ENCODE results near the gene FCRL1. TPM values are rescaled to one million over a fixed set of nuclear protein-coding genes. Genes with fewer than 3 reads are reported as not detected.

The FCRL1 gene, protein sequence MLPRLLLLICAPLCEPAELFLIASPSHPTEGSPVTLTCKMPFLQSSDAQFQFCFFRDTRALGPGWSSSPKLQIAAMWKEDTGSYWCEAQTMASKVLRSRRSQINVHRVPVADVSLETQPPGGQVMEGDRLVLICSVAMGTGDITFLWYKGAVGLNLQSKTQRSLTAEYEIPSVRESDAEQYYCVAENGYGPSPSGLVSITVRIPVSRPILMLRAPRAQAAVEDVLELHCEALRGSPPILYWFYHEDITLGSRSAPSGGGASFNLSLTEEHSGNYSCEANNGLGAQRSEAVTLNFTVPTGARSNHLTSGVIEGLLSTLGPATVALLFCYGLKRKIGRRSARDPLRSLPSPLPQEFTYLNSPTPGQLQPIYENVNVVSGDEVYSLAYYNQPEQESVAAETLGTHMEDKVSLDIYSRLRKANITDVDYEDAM
- not detected for total RNA-seq
- polyA plus RNA-seq (2013, experiment 1 of 2): not detected
- not detected for polyA plus RNA-seq (2013, experiment 2 of 2)
- long read RNA-seq, experiment 1: 0 reads
- long read RNA-seq, experiment 2: 0 reads
- long read RNA-seq, experiment 3: 0 reads
- long read RNA-seq, experiment 4: 0 reads

DNA sequence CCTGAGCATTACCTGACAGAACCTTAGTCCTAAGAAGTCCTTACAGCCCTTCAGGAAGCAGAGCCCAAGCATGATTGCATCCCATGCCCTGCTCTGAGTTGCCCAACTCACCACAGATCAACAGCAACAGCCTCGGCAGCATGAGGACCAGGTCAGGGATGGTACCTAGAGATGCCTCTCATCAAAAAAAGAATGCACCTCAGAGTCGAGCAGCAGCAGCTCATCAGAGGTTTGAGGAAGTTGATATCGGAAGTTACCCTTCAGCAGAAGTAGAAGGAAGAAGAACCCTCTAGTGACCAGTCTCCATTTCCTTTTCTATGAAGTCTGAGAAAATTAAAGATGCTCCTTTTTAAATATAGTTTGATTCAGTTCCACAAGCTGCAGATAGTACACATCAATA lies at the start of gene FCRL1:
TSS of gene FCRL1 (minus strand) at position 225 of the 400 bp plus-strand sequence. CDS start at position 142, 83 bp downstream.
- no peak for DNase-seq
- TF ChIP-seq, protein P1, sequence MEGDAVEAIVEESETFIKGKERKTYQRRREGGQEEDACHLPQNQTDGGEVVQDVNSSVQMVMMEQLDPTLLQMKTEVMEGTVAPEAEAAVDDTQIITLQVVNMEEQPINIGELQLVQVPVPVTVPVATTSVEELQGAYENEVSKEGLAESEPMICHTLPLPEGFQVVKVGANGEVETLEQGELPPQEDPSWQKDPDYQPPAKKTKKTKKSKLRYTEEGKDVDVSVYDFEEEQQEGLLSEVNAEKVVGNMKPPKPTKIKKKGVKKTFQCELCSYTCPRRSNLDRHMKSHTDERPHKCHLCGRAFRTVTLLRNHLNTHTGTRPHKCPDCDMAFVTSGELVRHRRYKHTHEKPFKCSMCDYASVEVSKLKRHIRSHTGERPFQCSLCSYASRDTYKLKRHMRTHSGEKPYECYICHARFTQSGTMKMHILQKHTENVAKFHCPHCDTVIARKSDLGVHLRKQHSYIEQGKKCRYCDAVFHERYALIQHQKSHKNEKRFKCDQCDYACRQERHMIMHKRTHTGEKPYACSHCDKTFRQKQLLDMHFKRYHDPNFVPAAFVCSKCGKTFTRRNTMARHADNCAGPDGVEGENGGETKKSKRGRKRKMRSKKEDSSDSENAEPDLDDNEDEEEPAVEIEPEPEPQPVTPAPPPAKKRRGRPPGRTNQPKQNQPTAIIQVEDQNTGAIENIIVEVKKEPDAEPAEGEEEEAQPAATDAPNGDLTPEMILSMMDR (conservative IDR thresholded peaks at IDR 0.05): no peak
- no peak within 1 kb of the TSS for H3K4me3 ChIP-seq (ENCODE audit: low read length)
- no peaks in the 10 kb centered on the region for H3K36me3 Mint-ChIP-seq (ENCODE audit: low read depth)
- H3K27ac Mint-ChIP-seq: no peak within 1 kb of the TSS
- H3K27me3 Mint-ChIP-seq (ENCODE audit: insufficient read depth): no peaks in the 10 kb centered on the region
- no peaks in the 10 kb centered on the region for H3K4me1 Mint-ChIP-seq
- H3K9me3 ChIP-seq (ENCODE audit: control insufficient read depth, low read length): no peaks in the 10 kb centered on the region
- no peaks in the 10 kb centered on the region for H3K4me1 ChIP-seq (ENCODE audit: control insufficient read depth, insufficient read depth, low read length)
- H3K4me3 Mint-ChIP-seq: no peak within 1 kb of the TSS
- no peaks in the 10 kb centered on the region for H3K36me3 ChIP-seq (ENCODE audit: control insufficient read depth, insufficient read depth, low read length)
- H3K27me3 ChIP-seq (ENCODE audit: control insufficient read depth, insufficient read depth, low read length, poor library complexity, severe bottlenecking): no peaks in the 10 kb centered on the region
- no peak within 1 kb of the TSS for H3K9ac ChIP-seq (ENCODE audit: extremely low read depth, low read length, poor library complexity, severe bottlenecking)
- H3K9me3 Mint-ChIP-seq: no peaks in the 10 kb centered on the region
- 84 to 93% methylated on average over 2 to 3 of the region's 3 CpGs for WGBS, 2 experiments (ENCODE audit: insufficient coverage in 1 of 2, insufficient read length in 1 of 2)
- H3K27ac ChIP-seq (ENCODE audit: low read depth, low read length): no peak within 1 kb of the TSS

DNA sequence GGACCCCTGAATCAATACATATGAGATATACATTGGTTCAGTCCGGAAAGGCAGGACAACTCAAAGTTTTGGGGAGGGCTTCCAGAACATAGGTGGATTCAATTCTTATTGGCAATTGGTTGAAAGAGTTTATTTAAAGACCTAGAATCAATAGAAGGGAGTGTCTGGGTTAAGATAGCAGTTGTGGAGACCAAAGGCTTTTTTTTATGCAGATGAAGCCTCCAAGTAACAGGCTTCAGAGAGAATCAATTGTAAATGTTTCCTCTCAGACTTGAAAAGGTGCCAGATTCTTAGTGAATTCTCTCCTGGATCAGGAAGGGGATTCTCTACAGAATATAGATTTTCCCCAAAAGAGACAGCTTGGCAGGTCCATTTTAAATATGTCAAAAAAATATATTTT lies 48.7 kb upstream of the FCRL1 start:
- no peak for DNase-seq
- Histone ChIP-seq H3K9ac (ENCODE audit: extremely low read depth, low read length, poor library complexity, severe bottlenecking) (no peak overlapping the region), H3K27ac (ENCODE audit: low read depth, low read length) (no peak overlapping the region), H3K9me3 (ENCODE audit: control insufficient read depth, low read length) (peaks cover 4% of the 10 kb centered on the region), H3K36me3 (ENCODE audit: control insufficient read depth, insufficient read depth, low read length) (no peaks in the 10 kb centered on the region), H3K27me3 (ENCODE audit: control insufficient read depth, insufficient read depth, low read length, poor library complexity, severe bottlenecking) (no peaks in the 10 kb centered on the region), H3K4me1 (ENCODE audit: control insufficient read depth, insufficient read depth, low read length) (no peaks in the 10 kb centered on the region), H3K4me3 (ENCODE audit: low read length) (no peak overlapping the region)
- TF ChIP-seq, protein P1 (conservative IDR thresholded peaks at IDR 0.05): no peak
- H3K9me3 Mint-ChIP-seq: peaks cover 6% of the 10 kb centered on the region
- H3K4me1 Mint-ChIP-seq: peaks cover 14% of the 10 kb centered on the region
- no peaks in the 10 kb centered on the region for H3K27me3 Mint-ChIP-seq (ENCODE audit: insufficient read depth)
- H3K4me3 Mint-ChIP-seq: no peak overlapping the region
- WGBS, 2 experiments (ENCODE audit: insufficient coverage in 1 of 2, insufficient read length in 1 of 2): 71 to 83% methylated on average over 1 of the region's 1 CpG
- no peak overlapping the region for H3K27ac Mint-ChIP-seq
- no peaks in the 10 kb centered on the region for H3K36me3 Mint-ChIP-seq (ENCODE audit: low read depth)

DNA sequence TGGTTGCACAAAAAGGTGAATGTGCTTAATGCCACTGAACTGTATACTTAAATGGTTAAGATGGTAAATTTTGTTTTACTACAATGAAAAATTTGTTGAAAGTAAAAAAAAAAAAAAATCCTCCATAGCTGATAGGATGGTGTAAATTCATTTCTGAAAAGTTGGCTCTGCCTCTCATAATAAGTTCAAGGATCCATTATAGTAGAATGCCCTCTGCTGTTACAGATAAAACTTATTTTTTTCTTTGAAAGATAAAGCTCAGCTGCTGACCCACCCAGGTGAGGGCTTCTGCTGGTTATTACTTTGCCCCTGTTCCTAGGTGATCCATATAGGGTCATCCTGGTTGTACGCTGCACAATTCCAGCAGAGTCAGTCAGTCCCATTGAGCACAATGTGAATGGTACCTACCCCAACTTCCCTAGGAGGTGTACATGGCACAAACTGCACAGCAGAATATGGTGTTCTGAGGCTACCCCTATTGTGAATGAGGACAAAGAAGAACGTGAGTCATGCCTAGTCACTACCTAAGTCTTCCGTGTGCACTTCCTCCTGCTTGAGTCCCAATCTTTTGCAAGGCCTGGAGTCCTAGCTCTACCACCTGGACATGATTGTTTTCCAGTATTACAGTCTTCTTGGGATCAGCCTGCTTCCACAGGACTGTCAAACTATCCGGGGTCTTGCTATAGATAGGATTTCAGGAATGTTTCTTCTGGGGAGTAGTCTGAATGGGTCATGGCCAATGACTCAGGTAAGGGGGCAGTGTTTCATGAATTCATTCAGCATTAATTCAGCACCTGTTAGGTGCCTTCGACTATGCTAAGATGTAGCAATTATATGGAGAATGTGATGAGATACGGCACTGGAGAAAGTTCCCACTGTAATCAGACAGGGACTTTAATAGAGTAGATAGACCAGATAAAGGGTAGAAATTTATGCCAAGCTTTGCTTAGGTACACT lies 42.5 kb upstream of the FCRL1 start:
- H3K4me1 Mint-ChIP-seq: no peaks in the 10 kb centered on the region
- H3K27ac ChIP-seq (ENCODE audit: low read depth, low read length): no peak overlapping the region
- WGBS, 2 experiments (ENCODE audit: insufficient coverage in 1 of 2, insufficient read length in 1 of 2): 90 to 97% methylated on average over 6 of the region's 6 CpGs

More for the DNA sequence above, 42.5 kb upstream of the FCRL1 start:
- DNase-seq: no peak
- H3K9me3 Mint-ChIP-seq: no peaks in the 10 kb centered on the region
- Histone ChIP-seq H3K4me1 (ENCODE audit: control insufficient read depth, insufficient read depth, low read length) (no peaks in the 10 kb centered on the region), H3K4me3 (ENCODE audit: low read length) (no peak overlapping the region), H3K27me3 (ENCODE audit: control insufficient read depth, insufficient read depth, low read length, poor library complexity, severe bottlenecking) (no peaks in the 10 kb centered on the region), H3K9ac (ENCODE audit: extremely low read depth, low read length, poor library complexity, severe bottlenecking) (no peak overlapping the region), H3K9me3 (ENCODE audit: control insufficient read depth, low read length) (no peaks in the 10 kb centered on the region), H3K36me3 (ENCODE audit: control insufficient read depth, insufficient read depth, low read length) (no peaks in the 10 kb centered on the region)
- TF ChIP-seq, protein P1 (conservative IDR thresholded peaks at IDR 0.05): no peak
- no peaks in the 10 kb centered on the region for H3K36me3 Mint-ChIP-seq (ENCODE audit: low read depth)
- no peaks in the 10 kb centered on the region for H3K27me3 Mint-ChIP-seq (ENCODE audit: insufficient read depth)
- no peak overlapping the region for H3K4me3 Mint-ChIP-seq
- no peak overlapping the region for H3K27ac Mint-ChIP-seq

Data from endodermal cell (in vitro differentiated cells).